Measurements from ENCODE around the gene MAGI3.

Gene MAGI3

DNA sequence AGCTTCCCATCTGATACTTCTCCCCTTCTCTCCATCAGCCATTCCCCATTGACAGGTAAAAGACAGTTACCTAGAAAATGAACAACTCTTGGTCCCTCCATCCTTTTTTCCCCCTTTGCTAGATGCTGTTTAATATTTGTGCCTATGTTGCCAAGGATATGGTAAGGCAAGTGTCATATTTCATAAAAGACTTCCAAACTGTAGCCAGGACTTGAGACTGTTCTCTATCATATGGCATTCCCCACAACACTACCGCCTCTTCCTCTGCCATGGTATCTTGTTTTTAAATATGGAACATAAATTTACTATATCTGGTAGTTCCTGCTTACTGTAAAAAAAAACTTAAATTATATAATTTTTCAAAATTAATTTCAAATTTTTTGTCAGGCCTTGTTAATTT is 271.8 kb downstream of the MAGI3 start:
- DNase-seq = no peak

DNA sequence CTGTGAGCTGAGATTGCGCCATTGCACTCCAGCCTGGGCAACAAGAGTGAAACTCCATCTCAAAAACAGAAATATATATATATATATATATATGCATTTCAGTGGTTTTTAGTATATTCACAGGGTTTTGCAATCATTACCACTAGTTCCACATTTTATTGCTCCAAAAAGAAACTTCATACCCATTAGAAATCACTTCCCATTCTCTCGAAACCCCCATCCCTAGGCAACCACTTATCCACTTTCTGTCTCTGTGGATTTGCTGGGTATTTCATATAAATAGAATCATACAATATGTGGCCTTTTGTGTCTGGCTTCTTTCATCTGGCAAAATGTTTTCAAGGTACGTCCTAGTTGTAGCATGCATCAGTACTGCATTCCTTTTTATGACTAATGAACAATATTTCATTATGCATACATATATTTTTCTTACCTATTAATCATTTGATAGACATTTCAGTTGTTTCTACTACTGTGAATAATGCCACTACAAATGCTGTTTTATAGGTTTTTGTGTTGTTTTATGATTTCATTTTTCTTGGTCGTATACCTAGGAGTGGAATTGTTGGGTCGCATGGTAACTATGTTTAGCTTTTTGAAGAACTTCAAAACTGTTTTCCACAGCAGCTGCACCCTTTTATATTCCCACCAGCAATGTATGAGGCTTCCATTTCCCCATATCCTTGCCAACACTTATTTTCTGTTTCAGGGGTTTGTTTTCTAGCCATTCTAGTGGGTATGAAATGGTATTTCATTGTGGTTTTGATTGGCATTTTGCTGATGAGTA is 273.0 kb downstream of the MAGI3 start:
- no peak for DNase-seq

DNA sequence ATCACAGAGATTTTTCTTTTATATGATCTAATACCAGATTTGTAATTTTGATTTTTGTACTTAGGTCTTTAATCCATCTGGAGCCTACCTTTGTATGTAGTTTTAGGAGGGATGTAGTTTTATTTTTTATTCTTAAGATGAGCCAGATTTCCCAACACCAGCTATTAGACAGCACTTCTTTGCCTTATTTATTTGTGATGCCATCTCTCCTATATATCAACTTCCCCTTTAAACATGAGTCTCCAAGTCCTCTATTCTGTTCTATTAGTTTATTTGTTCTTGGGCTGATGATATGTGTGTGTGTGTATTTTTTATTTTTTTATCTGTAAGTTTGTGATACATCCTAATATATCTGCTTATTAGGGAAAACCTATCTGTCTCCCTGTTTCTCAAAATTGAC is 274.8 kb downstream of the MAGI3 start:
- no peak for DNase-seq

DNA sequence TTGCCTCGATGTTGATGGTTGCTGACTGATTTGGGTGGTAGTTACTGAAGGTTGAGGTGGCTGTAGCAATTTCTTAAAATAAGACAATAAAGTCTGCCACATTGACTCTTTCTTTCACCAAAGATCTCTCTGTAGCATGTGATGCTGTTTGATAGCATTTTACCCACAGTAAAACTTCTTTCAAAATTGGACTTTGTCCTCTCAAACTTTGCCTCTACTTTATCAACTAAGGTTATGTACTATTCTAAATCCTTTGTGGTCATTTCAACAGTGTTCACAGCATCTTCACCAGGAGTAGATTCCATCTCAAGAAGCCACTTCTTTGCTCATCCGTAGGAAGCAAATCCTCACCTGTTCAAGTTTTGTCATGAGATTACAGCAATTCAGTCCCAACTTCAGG is 275.8 kb downstream of the MAGI3 start:
- DNase-seq = no peak

DNA sequence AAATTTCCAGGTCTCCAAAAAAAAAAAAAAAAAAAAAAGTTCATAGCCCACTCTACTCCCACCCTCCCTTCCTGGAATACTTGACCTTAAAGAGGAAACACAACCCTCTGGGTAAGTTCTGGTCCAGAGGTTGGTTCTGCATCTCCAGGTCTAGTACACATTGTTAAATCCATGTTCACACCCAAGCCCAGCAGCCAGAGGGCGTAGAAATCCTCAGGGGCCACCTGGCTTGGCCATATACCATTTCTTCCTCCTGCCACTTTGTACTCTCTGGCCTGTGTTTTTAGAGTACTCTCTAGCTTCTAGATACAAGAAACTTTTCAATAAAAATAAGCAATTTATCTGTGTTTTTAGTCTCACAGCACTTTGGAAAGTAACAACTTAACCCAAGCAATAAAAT is 279.7 kb downstream of the MAGI3 start:
- no peak for DNase-seq

DNA sequence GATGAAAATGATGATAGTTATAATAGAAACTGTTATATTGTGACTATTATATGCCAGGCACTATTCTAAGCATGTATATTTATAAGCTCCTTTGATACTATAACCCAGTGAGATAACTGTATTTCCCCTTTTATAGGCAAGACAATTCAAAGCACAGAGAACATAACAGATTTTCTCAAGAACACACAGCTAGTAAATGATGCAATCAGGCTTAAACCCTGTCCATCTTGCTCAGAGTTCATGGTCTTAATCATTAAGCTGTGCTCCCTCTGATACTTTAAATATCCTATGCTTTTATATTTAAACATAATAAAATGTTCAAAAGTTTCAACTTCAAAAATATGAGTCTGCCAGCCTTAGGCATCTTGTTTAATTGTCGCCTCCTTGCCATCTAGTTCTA is 280.3 kb downstream of the MAGI3 start:
- DNase-seq = no peak

DNA sequence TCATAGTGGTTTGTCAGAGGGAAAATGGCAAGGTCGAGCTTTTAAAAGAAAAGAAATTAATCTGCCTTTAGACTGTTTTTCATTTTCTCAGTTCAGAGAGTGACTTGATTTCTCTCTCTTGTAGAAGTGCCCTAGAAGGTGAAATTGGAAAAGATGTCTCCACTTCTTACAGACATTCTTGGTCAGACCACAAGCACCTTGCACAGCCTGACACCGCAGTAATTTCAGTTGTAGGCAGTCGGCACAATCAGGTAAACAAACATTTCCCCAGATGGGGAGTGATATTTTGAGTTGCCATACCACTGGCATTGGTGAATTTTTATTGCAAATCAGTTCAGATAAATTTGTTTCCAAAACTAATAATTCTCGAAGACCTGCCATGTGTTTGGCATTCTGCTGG is 282.2 kb downstream of the MAGI3 start:
- DNase-seq = no peak

DNA sequence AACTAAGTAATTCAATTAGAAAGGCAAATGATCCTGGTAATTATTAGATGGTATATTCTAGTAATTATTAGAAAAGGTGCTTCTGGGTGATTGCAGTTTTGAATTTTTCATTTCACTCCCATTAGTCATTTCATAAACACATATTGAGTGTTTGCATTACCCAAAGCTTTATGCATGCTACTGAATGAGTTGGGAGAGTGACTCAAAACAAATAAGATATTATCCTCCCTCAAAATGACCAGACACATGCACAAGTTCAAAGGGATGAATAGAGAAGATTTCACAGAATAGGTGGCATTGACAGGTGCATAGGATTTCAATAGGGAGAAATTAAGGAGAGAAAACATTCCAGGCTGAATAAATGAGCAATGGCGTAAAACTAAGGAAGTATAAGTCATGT is 284.3 kb downstream of the MAGI3 start:
- DNase-seq = no peak

DNA sequence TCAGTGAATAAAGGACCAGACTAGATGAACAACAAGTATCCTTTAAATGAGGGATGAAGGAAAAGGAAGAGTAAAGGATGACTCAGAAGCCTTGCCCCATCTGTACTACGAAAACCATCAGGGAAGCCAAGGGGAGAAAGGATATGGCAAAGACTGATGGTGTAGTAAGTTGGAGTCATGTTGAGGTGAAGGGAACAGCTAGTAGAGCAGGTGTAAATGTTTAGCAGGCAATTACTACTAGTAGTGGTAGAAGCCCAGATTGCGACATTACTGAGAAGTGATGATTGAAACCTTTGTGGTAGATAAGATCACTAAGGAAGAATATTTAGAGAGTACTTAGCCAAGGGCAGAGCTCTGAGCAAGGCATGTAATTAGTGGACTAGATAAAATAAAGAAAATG is 285.0 kb downstream of the MAGI3 start:
- DNase-seq = no peak

DNA sequence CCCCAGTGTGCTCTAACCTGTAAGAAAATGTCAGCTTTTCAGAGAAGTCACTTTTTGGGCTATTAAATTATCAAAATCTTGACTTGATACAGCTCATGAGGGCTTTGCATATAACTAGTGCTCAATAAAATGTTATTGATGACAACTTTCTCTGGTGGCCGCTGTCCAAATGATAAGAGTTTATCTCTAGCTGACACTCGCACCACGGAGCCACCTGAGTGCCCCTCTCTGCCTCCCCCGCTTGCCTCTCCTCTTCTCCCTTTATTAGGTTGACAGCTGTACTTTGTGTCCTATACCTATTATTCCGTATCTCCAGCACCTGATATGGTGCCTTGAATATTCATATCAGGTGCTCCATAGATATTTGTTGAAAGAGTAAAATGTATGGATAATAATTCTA is 286.2 kb downstream of the MAGI3 start:
- no peak for DNase-seq

DNA sequence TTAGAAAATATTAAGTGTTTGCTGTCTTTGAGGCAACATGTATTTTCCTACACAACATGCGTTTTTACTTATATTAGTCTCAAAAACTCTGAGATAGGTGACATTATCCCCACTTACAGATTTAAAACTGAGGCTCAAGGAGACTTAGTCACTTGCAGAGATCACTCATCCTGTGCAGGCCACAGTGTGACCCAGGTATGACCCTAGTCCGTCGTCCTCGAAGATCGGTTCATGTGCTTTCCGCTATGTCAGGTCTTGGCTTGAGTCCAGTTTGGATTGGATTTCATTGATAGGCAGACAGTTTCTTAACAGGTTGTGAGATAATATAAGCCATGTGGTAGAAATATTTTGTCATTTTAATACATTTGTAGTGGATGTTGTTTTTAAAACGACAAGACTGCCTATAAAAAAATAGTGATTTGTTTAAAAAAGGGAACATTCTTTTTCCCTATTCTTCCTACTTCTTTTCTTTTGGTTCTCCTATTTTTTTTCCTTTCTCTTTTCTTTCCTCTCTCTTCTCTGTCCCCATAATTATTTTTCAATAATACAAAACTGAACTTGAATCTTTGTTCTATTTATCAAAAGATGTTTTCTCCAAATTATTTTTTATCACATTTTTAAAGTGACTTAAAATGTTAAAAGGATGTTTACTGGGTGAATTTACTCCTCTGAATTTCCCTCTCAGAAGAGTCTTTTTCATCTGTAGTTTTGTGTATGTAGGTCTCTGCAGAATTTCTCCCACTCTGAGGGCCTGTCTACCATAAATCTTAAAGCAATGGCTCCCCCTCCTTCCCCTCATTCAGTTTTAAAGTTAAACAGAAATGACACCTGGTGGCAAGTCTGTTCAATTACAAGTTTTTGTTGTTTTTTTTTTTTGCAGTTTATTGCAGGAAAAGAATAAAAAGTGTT is 287.2 kb downstream of the MAGI3 start:
- peak; percentile 2 to 50 for DNase-seq

DNA sequence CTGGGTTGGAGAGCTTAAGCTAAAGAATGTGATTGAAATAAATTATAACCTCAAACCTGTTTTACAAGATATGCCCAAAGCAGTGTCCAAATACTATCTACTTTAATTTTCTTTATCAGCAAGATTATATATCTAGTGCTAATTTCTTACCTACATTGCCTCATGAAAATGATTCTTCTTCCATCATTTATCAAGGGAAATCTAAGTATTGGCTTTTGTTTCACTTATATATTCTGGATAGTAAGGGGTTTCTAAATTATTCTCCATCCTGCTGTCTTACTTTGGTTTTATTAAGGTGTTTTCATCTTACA is 287.8 kb downstream of the MAGI3 start:
- no peak for DNase-seq

DNA sequence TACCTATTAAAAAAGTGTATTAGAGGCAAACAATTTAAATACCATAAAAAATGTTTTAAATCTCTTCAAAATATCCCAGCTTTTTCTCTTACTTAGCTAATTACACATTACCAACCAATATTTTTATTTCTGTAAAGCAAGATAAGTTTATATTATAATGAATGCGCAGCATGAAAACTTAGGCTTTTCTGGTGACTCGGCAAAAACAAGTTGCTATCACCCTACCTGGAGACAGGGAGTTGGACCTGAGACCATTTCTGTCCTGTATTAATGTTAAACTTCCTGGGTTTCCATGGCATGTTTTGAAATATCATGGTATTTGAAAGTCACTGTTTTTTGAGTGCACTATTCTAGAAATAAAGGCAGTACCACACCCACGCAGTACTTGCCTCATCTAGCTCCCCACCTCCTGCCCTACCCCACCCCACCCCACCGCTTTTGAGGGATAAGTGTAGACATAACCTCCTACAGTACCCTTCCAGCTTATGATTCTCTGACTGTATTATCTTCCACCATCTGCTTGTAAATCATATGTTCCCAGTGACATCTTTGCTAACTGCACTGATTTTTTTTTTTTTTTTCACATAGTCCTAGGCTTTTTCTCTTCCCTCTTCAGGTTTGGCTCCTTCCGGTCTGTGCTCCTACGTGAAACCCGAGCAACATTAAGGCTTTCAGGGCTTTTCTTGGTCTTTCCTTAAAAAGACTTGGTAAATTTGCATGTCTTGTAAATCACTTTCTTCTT is 291.5 kb downstream of the MAGI3 start:
- DNase-seq = no peak

DNA sequence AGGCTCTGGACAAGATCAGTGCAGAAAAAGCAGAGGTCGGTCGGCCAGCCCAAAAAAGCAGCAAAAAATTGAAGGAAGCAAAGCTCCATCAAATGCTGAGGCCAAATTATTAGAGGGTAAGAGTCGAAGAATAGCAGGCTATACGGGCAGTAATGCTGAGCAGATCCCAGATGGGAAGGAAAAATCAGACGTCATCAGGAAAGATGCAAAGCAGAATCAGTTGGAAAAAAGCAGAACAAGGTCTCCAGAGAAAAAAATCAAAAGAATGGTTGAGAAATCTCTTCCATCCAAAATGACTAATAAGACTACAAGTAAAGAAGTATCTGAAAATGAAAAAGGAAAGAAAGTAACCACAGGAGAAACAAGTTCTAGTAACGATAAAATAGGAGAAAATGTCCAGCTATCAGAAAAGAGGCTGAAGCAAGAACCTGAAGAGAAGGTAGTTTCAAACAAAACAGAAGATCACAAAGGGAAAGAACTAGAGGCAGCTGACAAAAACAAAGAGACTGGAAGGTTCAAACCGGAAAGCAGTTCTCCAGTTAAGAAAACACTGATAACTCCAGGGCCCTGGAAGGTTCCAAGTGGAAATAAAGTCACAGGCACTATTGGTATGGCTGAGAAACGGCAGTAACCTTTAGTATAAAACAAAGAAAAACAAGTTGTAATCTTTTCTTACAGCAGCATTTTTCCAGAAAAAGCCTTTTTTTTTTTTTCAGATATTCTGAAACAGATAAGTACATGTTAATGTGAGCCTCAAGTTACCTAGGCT is 293.3 kb downstream of the MAGI3 start:
- DNase-seq = no peak

DNA sequence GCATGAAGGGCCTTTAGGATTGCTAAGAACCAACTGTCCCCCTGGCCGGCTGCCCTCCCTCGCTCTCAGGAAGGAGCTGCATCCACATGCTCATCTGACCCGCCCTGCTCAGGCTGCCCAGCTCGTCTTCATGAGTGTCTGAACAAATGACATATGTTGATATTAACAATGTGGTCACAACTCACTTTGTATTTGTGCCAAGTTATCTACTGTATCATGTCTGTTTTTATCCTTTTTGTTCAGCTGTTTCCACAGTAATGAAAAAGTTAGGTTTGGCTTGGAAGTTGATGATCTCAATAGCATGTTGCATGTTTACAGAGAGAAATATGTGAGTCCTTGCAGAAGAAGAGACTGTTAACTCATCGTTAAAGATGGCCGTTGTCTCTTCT is 293.8 kb downstream of the MAGI3 start:
- no peak for DNase-seq

DNA sequence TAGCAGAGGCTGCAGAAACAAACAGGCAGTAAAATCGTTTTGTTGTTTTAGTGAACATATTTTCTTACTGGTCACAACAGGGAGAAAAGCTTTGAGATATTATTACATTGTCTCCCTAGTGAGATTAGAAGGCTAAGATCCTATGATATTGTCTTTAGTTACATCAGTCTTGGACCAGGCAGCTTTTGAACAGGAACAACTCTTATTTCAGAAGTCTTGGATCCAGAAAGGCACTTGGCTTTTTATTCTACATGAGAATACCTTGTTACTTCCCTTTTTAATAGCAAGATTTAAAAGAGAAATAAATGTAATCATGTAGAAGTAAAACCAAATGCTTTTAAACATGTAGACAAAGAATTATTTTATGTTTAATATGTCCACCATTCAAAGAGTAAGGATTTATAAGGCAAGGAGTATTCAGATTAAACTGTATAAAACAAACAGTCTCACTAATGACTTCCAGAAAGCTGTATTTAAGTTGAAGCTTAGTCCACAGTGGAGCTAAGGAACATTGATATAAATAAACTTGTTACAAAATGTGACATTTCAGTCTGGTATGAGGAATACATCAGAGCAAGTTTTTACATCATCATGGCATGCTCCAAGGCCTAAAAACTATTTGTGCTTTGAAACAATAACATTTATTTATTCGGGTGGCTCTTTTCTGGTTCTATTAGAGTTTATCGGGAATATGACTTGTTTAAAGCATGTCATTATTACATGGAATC is 296.7 kb downstream of the MAGI3 start:
- no peak for DNase-seq

DNA sequence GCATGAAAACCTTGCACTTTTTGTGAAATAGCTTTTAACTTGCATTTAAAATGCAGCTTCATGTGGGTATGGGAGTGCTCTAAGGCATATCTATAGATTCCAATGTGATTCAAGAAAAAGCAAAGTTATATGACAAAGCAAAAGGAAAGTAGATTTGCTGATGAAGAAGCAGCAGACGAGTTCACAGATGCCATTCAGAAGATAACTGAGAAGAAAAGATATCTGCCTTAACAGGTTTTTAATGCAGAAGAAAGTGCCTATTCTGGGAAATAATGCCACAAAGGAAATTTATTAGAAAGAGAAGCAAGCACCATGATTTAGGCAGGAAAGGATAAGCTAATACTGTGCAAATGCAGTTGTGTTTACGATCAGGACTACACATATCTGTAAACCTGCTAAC is 300.9 kb downstream of the MAGI3 start:
- no peak for DNase-seq

DNA sequence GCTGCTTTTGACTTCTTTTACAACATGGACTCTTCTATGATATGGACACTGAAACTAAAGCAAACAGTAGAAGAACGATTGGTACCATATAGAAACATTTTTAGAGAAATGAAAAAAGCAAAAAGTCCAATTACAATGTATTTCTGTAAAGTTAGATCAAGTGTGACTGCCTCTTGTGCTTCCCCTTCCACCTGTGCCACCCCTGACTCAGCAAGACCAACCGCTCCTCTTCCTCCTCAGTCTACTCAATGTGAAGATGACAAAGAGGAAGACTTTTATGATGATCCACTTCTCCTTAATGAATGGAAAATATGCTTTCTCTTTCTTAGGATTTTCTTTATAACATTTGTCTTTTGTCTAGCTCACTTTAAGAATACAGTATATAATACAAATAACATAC is 302.0 kb downstream of the MAGI3 start:
- DNase-seq = no peak

DNA sequence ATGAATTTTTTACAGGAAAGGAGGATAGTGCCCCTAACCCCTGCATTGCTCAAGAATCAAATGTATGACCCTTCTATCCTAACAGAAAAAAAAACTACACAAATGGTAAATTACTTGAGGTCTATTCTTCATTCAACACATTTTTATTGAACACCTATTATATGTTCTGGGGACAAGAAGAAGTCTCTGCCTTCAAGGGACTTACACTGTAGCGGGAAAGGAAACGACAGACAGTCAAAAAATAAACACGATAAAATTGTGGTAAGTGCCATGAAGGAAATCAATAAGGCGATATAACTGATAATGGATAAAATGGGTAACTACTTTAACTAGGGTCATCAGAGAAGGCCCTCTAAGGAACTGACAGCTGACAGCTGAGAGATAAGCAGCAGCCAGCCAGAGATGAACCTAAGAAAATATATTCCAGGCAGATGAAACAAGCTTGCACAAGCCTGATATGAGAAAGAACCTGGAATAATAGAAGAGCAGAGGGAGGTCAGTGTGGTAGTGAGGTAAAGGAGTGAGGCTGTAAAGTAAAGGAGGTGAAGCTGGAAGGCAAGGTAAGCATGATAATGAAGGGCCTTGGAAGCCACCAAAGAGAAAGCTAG is 302.6 kb downstream of the MAGI3 start:
- DNase-seq = no peak

DNA sequence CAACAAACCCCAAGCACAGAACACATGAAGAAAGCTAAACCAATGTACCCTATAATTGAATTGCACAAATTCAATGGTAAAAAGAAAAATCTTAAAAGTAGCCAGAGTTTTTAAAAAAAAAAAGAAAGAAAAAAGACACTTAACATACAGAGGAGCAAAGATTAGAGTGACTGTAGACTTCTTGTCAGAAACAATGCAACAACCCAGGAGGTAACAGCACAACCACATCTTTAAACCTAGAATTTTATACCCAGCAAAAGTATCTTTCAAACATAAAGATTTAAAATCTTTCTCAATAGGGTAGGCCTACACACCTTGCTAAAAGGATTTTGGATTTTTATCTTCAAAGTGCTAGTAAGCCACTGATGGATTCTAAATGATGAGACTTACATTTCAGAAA is 304.6 kb downstream of the MAGI3 start:
- no peak for DNase-seq

DNA sequence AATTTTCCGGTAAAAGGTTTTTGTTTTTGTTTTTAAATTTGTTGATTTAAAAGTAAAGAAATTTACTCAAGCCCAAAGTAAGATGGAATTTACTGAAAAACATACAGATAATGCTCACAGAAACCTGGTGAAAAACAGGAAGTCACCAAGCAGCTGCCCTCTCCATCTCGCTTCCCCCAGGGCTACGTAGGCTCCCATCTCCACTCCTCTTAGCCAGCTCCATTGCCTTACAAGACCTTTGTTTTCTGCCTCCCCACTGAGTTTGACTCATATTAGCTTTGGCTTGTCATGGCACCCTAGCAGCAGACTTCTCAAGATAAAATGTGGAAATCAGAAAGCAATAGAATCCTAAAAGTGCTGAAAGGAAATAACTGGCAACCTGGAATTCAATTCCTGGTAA is 311.1 kb downstream of the MAGI3 start:
- DNase-seq = no peak

Data from SW 1271 (cell line).